Keratinocyte (primary cell): Measurements from ENCODE around the gene ELF2. TPM values are rescaled to one million over a fixed set of nuclear protein-coding genes. Genes with fewer than 3 reads are reported as not detected.

ENCODE experiments used
- DNase-seq: peaks from one replicate; pipeline ENCODE4 v3.0.0-alpha.2; 2011; ENCODE audit warnings: low read depth, missing footprints, low spot score
- FAIRE-seq: peaks from 2 replicates; lab custom pipeline; 2011; peaks lifted over from hg19 to GRCh38; lab: Jason Lieb, UNC
- H2AFZ ChIP-seq: 2 replicates; pipeline ENCODE4 v1.6.0; 2012; ENCODE audit warnings: low read length, control low read depth, inconsistent platforms; ENCODE audit not compliant: control insufficient read depth
- H3K27ac ChIP-seq: 2 replicates; pipeline ENCODE4 v1.5.1; 2011; ENCODE audit warnings: low read length; ENCODE audit not compliant: control insufficient read depth, insufficient read depth
- H3K27me3 ChIP-seq: 3 replicates; pipeline ENCODE4 v1.6.0; 2011; ENCODE audit warnings: low read length; ENCODE audit not compliant: control insufficient read depth, insufficient read depth; ENCODE audit errors: extremely low read depth
- H3K36me3 ChIP-seq, 2 experiments: 2 replicates in 1 of 2; 3 replicates in 1 of 2; pipeline ENCODE4 v1.5.1; 2011; ENCODE audit warnings: low read length in 2 of 2, mild to moderate bottlenecking in 1 of 2; ENCODE audit not compliant: control insufficient read depth in 2 of 2, insufficient read depth in 2 of 2; ENCODE audit errors: extremely low read depth in 1 of 2
- H3K4me1 ChIP-seq: 3 replicates; pipeline ENCODE4 v1.5.1; 2011; ENCODE audit warnings: low read length; ENCODE audit not compliant: control insufficient read depth, insufficient read depth; ENCODE audit errors: extremely low read depth
- H3K4me2 ChIP-seq: 3 replicates; pipeline ENCODE4 v1.6.0; 2011; ENCODE audit warnings: low read depth, low read length; ENCODE audit not compliant: control insufficient read depth, insufficient read depth; ENCODE audit errors: extremely low read depth
- H3K4me3 ChIP-seq, 3 experiments: fragments of 200-600 bp in 1 of 3; sonication (generic) in 1 of 3; 2 replicates in 2 of 3; 3 replicates in 1 of 3; pipeline ENCODE4 v1.5.1; 2011 to 2016; ENCODE audit warnings: low read length in 3 of 3, mild to moderate bottlenecking in 3 of 3, control low read depth in 2 of 3, inconsistent platforms in 1 of 3, low read depth in 1 of 3, mixed read lengths in 1 of 3, mixed run types in 1 of 3, moderate library complexity in 1 of 3; ENCODE audit not compliant: control insufficient read depth in 2 of 3, insufficient read depth in 2 of 3; ENCODE audit errors: extremely low read depth in 1 of 3
- H3K79me2 ChIP-seq: 2 replicates; pipeline ENCODE4 v1.6.0; 2012; ENCODE audit warnings: low read length; ENCODE audit not compliant: control insufficient read depth, insufficient read depth
- H3K9ac ChIP-seq: 3 replicates; pipeline ENCODE4 v1.6.0; 2011; ENCODE audit warnings: low read length; ENCODE audit not compliant: control insufficient read depth, insufficient read depth; ENCODE audit errors: extremely low read depth
- H3K9me1 ChIP-seq: 3 replicates; pipeline ENCODE4 v1.6.0; 2011; ENCODE audit warnings: low read length; ENCODE audit not compliant: control insufficient read depth, insufficient read depth; ENCODE audit errors: extremely low read depth
- H3K9me3 ChIP-seq: 2 replicates; pipeline ENCODE4 v1.5.1; 2012; ENCODE audit warnings: low read depth, low read length; ENCODE audit not compliant: control insufficient read depth
- H4K20me1 ChIP-seq: 3 replicates; pipeline ENCODE4 v1.6.0; 2011; ENCODE audit warnings: low read length; ENCODE audit not compliant: control insufficient read depth, insufficient read depth; ENCODE audit errors: extremely low read depth
- CTCF ChIP-seq, 3 experiments: IDR thresholded peaks in 1 of 3; conservative IDR thresholded peaks in 1 of 3; optimal IDR thresholded peaks in 1 of 3; 2 replicates in 2 of 3; 3 replicates in 1 of 3; pipeline versions ENCODE3 to v1.5.1; 2011; ENCODE audit warnings: low read length in 3 of 3, mild to moderate bottlenecking in 3 of 3, moderate library complexity in 2 of 3, control low read depth in 1 of 3, inconsistent platforms in 1 of 3; ENCODE audit not compliant: insufficient read depth in 2 of 3; ENCODE audit errors: extremely low read depth in 1 of 3
- EZH2 ChIP-seq: IDR thresholded peaks from one replicate; pipeline ENCODE4 v1.6.1; 2012; ENCODE audit warnings: inconsistent platforms, mild to moderate bottlenecking, low read length, moderate library complexity
- dilution Hi-C: fragments of 300-500 bp; cut with MboI; formaldehyde crosslinking; loops from one replicate; pipeline ENCODE4 v1.7.0; 2020; ENCODE audit warnings: low sequenced_read_pairs; ENCODE audit not compliant: extremely low pct_ligation_motif_present
- polyA minus RNA-seq, 3 experiments: library from RNA; depleted of rRNA, polyadenylated mRNA; stranded (reverse); fragments of >200 nt; gene quantifications; 1 replicate in 1 of 3; 2 replicates in 1 of 3; 3 replicates in 1 of 3; pipeline ENCODE4 v1.2.3, GENCODE V29; 2011
- polyA plus RNA-seq, 5 experiments: library from polyadenylated mRNA; depleted of rRNA in 3 of 5; stranded (reverse) in 3 of 5; stranded (forward) in 1 of 5; unstranded in 1 of 5; fragments of >200 nt; gene quantifications; 1 replicate in 1 of 5; 2 replicates in 3 of 5; 3 replicates in 1 of 5; pipeline versions ENCODE4 v1.2.1 to v1.2.3, GENCODE V29; 2011 to 2012; ENCODE audit warnings: missing spikeins in 2 of 5, low read depth in 1 of 5, low replicate concordance in 1 of 5

ELF2 gene
- polyA plus RNA-seq, result 15.8 to 19.6 TPM (median 16.4 TPM) in 3 replicates
- 17.8 TPM for polyA plus RNA-seq (2011; ENCODE audit: low read depth)
- polyA plus RNA-seq (2011; cell fraction: cytosol; rRNA removed), result 9.2 and 15.3 TPM in 2 replicates
- polyA plus RNA-seq (2011; cell fraction: nucleus; rRNA removed), result 18.9 and 19.4 TPM in 2 replicates
- 10.7 and 13.7 TPM in 2 replicates for polyA plus RNA-seq (2012; ENCODE audit: low replicate concordance)
- 12.1 to 31.0 TPM (median 20.7 TPM) in 3 replicates for polyA minus RNA-seq
- polyA minus RNA-seq (2011; cell fraction: cytosol; rRNA and poly(A)+ RNA removed), result 11.7 TPM
- 14.8 and 22.0 TPM in 2 replicates for polyA minus RNA-seq (2011; cell fraction: nucleus; rRNA and poly(A)+ RNA removed)

GRCh38 chr4:139177049-139177868 lies at the start of gene ELF2:
ELF2 (minus strand) TSS chr4:139177218; CDS start chr4:139137701, 39,517 bp downstream.
- H3K36me3 ChIP-seq, result no peaks in the 10 kb centered on the region
- no peak for FAIRE-seq

GRCh38 chr4:139223682-139224317 lies 46.8 kb upstream of the ELF2 start:
- no peaks in the 10 kb centered on the region for H3K9me1 ChIP-seq
- no peak overlapping the region for H3K4me3 ChIP-seq
- H4K20me1 ChIP-seq, result no peaks in the 10 kb centered on the region
- no peak overlapping the region for H3K9ac ChIP-seq
- FAIRE-seq (peak; percentile 94), DNase-seq (peak; percentile 56)
- H3K27ac ChIP-seq, result peak overlapping the region; percentile 47
- H3K36me3 ChIP-seq, result no peaks in the 10 kb centered on the region
- H2AFZ ChIP-seq, result peak overlapping the region; percentile 85
- peak overlapping the region; percentile 27 for H3K4me2 ChIP-seq
- H3K79me2 ChIP-seq, result no peaks in the 10 kb centered on the region
- no peaks in the 10 kb centered on the region for H3K9me3 ChIP-seq
- no peaks in the 10 kb centered on the region for H3K27me3 ChIP-seq
- TF ChIP-seq EZH2 (no peak), CTCF (optimal IDR thresholded peaks at IDR 0.05 in 1 of 3, IDR thresholded peaks at IDR 0.05 in 1 of 3, conservative IDR thresholded peaks at IDR 0.05 in 1 of 3; ENCODE audit: extremely low read depth in 1 of 3, insufficient read depth in 2 of 3, low read length in 3 of 3) (no peak)
- peaks cover 12% of the 10 kb centered on the region for H3K4me1 ChIP-seq
- dilution Hi-C loops, result no loop called here

More at GRCh38 chr4:139177049-139177868, at the start of gene ELF2:
- H4K20me1 ChIP-seq, result no peaks in the 10 kb centered on the region
- peak within 1 kb of the TSS; percentile 90 to 93 (median 91) for H3K4me3 ChIP-seq
- peak within 1 kb of the TSS; percentile 100 for H2AFZ ChIP-seq
- dilution Hi-C loops, result no loop called here
- no peaks in the 10 kb centered on the region for H3K27me3 ChIP-seq
- H3K27ac ChIP-seq, result peak within 1 kb of the TSS; percentile 88
- TF ChIP-seq EZH2 (no peak), CTCF (optimal IDR thresholded peaks at IDR 0.05 in 1 of 3, IDR thresholded peaks at IDR 0.05 in 1 of 3, conservative IDR thresholded peaks at IDR 0.05 in 1 of 3; ENCODE audit: extremely low read depth in 1 of 3, insufficient read depth in 2 of 3, low read length in 3 of 3) (no peak)
- H3K79me2 ChIP-seq, result peaks cover 11% of the 10 kb centered on the region
- no peaks in the 10 kb centered on the region for H3K9me3 ChIP-seq
- H3K4me1 ChIP-seq, result peaks cover 11% of the 10 kb centered on the region
- peak within 1 kb of the TSS; percentile 91 for H3K9ac ChIP-seq
- no peak for DNase-seq
- peak within 1 kb of the TSS; percentile 98 for H3K4me2 ChIP-seq
- no peaks in the 10 kb centered on the region for H3K9me1 ChIP-seq
